ENCODE results near the gene ITGA8. TPM values are rescaled to one million over a fixed set of nuclear protein-coding genes. Genes with fewer than 3 reads are reported as not detected.
A peak's percentile ranks its signal among the peaks of the same experiment; 100 is the strongest.

ITGA8 gene
- total and polyA plus RNA-seq, 9 of the 15 experiments (the other 6 are each of a cell fraction or from before 2014, with no cell fraction given), result 0.01 to 0.07 (median 0.04) TPM; not detected in 5

DNA sequence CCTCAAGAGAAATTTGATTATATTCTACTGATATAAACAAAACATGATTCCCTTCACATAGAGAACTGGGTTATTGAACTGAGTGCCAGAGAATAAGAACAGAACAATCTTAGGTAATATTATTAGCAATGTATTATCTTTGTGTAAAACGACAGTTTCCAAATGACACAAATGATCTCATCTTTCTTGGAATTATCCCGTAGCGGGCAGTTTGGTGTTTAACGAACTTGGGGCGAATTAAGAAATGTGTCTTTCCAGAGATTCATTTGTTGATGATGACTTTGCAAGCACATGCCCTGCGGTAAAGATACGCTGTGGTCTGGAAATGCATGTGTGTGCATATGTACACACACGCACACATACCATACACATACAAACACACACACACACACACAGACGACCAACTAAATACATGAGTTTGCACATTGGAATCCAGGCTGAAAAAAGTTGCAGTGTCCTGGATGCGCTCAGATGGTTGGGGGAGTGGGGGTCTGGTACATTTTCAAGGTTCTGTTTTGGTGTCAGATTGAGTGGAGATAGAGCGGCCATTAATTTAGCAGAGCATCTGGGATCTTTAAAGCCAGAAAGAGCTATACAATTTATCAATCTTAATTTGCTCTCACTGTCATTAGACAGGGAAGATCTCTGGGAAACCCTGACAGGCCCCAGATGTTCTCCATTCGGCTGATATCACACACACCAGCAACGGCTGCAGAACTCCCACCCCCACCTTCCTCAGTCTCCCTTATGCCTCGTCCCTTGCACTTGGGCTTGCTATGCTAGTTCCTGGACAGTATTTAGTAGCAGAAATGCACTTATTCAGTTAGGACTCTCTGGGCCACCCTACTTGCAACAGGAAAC lies 236.3 kb downstream of the ITGA8 start (continued):
- TF ChIP-seq, protein P1, sequence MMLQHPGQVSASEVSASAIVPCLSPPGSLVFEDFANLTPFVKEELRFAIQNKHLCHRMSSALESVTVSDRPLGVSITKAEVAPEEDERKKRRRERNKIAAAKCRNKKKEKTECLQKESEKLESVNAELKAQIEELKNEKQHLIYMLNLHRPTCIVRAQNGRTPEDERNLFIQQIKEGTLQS (IDR thresholded peaks at IDR 0.05), result peak; percentile 67
- TF ChIP-seq, protein P1 (CRISPR knock-in tag; conservative IDR thresholded peaks at IDR 0.05), result no peak
- TF ChIP-seq TAF7 (tag; IDR thresholded peaks at IDR 0.05) (no peak), HDAC6 (IDR thresholded peaks at IDR 0.05; ENCODE audit: low read depth, low read length) (no peak), PURB (CRISPR knock-in tag; IDR thresholded peaks at IDR 0.05; ENCODE audit: low read depth) (no peak), BCOR (IDR thresholded peaks at IDR 0.05) (no peak), CBX1 (IDR thresholded peaks at IDR 0.05; ENCODE audit: low read depth) (no peak), ZNF41 (CRISPR knock-in tag; conservative IDR thresholded peaks at IDR 0.05) (no peak), TAF15 (IDR thresholded peaks at IDR 0.05; ENCODE audit: low read depth, low read length) (no peak), ZNF778 (CRISPR knock-in tag; IDR thresholded peaks at IDR 0.05) (no peak), TAL1 (IDR thresholded peaks at IDR 0.05) (peak; percentile 41; the same call in 1 of the 2 replicates)
- TF ChIP-seq, protein P2, sequence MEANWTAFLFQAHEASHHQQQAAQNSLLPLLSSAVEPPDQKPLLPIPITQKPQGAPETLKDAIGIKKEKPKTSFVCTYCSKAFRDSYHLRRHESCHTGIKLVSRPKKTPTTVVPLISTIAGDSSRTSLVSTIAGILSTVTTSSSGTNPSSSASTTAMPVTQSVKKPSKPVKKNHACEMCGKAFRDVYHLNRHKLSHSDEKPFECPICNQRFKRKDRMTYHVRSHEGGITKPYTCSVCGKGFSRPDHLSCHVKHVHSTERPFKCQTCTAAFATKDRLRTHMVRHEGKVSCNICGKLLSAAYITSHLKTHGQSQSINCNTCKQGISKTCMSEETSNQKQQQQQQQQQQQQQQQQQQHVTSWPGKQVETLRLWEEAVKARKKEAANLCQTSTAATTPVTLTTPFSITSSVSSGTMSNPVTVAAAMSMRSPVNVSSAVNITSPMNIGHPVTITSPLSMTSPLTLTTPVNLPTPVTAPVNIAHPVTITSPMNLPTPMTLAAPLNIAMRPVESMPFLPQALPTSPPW (CRISPR knock-in tag; IDR thresholded peaks at IDR 0.05), result no peak
- TF ChIP-seq, protein P3, sequence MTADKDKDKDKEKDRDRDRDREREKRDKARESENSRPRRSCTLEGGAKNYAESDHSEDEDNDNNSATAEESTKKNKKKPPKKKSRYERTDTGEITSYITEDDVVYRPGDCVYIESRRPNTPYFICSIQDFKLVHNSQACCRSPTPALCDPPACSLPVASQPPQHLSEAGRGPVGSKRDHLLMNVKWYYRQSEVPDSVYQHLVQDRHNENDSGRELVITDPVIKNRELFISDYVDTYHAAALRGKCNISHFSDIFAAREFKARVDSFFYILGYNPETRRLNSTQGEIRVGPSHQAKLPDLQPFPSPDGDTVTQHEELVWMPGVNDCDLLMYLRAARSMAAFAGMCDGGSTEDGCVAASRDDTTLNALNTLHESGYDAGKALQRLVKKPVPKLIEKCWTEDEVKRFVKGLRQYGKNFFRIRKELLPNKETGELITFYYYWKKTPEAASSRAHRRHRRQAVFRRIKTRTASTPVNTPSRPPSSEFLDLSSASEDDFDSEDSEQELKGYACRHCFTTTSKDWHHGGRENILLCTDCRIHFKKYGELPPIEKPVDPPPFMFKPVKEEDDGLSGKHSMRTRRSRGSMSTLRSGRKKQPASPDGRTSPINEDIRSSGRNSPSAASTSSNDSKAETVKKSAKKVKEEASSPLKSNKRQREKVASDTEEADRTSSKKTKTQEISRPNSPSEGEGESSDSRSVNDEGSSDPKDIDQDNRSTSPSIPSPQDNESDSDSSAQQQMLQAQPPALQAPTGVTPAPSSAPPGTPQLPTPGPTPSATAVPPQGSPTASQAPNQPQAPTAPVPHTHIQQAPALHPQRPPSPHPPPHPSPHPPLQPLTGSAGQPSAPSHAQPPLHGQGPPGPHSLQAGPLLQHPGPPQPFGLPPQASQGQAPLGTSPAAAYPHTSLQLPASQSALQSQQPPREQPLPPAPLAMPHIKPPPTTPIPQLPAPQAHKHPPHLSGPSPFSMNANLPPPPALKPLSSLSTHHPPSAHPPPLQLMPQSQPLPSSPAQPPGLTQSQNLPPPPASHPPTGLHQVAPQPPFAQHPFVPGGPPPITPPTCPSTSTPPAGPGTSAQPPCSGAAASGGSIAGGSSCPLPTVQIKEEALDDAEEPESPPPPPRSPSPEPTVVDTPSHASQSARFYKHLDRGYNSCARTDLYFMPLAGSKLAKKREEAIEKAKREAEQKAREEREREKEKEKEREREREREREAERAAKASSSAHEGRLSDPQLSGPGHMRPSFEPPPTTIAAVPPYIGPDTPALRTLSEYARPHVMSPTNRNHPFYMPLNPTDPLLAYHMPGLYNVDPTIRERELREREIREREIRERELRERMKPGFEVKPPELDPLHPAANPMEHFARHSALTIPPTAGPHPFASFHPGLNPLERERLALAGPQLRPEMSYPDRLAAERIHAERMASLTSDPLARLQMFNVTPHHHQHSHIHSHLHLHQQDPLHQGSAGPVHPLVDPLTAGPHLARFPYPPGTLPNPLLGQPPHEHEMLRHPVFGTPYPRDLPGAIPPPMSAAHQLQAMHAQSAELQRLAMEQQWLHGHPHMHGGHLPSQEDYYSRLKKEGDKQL (CRISPR knock-in tag; IDR thresholded peaks at IDR 0.05; ENCODE audit: borderline replicate concordance), result no peak
- TF ChIP-seq, protein P4, sequence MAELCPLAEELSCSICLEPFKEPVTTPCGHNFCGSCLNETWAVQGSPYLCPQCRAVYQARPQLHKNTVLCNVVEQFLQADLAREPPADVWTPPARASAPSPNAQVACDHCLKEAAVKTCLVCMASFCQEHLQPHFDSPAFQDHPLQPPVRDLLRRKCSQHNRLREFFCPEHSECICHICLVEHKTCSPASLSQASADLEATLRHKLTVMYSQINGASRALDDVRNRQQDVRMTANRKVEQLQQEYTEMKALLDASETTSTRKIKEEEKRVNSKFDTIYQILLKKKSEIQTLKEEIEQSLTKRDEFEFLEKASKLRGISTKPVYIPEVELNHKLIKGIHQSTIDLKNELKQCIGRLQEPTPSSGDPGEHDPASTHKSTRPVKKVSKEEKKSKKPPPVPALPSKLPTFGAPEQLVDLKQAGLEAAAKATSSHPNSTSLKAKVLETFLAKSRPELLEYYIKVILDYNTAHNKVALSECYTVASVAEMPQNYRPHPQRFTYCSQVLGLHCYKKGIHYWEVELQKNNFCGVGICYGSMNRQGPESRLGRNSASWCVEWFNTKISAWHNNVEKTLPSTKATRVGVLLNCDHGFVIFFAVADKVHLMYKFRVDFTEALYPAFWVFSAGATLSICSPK (IDR thresholded peaks at IDR 0.05; ENCODE audit: borderline replicate concordance), result no peak
